ENCODE data around the gene KCNJ6. TPM values are rescaled to one million over a fixed set of nuclear protein-coding genes. Genes with fewer than 3 reads are reported as not detected.
"Not testable (repeated sequence)": the region's sequence is repeated elsewhere in the genome, so short reads cannot be mapped to it uniquely, and the experiment has no call there.

Gene KCNJ6
- total RNA-seq, 1 donor from 2014 or later = 0.12 TPM

DNA sequence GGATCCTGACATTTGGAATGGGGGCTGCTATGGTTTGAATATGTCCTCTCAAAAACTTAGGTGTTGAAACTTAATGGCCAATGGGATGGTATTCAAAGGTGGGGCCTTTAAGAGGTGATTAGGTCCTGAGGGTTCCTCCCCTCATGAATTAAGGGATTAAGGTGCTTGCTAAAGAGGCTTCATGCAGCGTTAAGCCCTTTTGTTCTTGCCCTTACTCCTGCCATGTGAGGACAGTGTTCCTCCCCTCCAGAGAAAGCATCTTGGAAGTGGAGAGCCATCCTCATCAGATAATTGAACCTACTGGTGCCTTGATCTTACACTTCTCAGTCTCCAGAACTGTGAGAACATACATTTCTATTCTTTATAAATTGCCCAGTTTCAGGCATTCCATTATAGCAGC lies 146.6 kb downstream of the KCNJ6 start:
- DNase-seq (ENCODE audit: low spot score) = no peak

DNA sequence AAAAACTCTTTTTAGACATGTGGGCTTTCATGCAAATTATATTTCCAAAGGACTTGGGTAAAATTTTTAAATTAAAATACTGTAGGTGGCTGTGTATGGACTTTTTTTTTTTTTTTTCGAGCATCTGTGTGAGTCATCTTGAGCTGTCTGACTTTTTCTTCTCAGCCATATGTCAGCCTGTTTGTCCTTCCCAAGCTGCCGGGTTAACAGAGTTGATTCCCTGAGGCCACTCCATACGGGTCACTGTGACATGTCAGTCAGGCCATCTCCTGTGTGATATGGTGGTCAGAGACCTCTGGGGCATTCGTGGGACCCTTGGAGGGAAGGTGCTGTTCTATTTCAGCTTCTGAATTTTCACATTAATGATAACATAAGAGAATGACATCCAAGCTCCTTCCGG lies 148.3 kb downstream of the KCNJ6 start:
- DNase-seq (ENCODE audit: low spot score) = no peak

- no peak for DNase-seq (ENCODE audit: low spot score)
These were observed 150.1 kb downstream of the KCNJ6 start for GRCh38 chr21:37766129-37766528.

- no peak for DNase-seq (ENCODE audit: low spot score)
These were observed 150.9 kb downstream of the KCNJ6 start for GRCh38 chr21:37765221-37765900.

DNA sequence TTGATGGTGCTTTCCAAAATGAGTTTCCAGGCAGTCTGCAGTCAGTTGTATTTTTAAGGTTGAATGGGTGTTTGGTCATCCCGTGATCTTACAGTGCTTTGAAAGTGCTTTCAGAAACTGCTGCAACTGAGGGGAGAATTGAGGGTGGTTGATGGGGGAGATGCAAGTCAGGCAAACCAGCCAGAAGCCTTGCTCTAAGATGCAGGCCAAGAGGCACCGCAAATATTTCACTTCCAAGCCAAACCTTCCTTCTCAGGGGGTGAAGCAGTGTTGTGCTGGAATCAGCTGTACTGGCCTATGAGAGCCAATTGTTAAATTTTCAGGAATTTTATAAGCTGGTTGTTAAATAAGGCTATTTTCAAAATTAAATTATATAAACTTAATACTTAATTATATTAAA lies 151.6 kb downstream of the KCNJ6 start:
- DNase-seq (ENCODE audit: low spot score) = no peak

DNA sequence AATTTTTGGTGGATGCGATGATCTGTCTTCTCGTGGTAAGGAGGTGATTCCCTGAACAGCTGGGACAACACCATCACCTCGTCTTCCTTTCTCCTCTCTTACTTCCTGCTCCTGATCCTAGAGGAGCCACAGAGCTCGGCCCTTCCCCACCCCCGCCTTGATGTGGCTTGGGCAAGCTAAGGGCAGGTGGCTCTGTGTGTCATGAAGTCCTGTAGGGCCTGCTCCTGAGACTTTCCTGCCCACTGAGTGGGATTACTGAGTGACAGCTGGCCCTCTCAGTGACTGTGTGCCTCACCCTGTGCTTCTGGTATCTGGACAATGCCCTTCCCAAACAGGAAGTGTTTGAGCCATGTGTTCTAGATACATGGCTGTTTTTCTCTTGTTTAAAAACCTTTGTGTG lies 153.0 kb downstream of the KCNJ6 start:
- no peak for DNase-seq (ENCODE audit: low spot score)

GRCh38 chr21:37762606-37763005 lies 153.7 kb downstream of the KCNJ6 start:
- no peak for DNase-seq (ENCODE audit: low spot score)

GRCh38 chr21:37761406-37761805 lies 154.9 kb downstream of the KCNJ6 start:
- DNase-seq (ENCODE audit: low spot score) = not testable (repeated sequence)

DNA sequence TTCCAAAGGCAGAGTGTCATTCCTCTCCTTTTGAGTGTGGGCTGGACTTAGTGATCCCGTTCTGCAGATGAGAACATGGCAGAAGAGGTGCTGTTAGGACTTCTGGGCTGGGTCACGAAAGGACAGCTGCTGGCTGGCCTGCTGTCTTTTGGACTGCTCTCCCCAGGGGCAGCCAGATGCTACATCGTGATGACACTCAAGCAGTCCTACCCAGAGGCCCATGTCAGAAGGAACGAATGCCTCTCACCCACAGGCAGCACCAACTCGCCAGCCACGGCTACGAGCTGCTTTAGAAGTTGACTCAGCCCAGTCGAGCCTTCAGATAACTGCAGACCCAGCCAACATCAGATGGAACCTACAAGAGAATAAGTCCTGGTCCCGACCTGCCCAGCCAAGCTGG lies 156.5 kb downstream of the KCNJ6 start:
- DNase-seq (ENCODE audit: low spot score) = no peak

- no peak for DNase-seq (ENCODE audit: low spot score)
These were observed 157.3 kb downstream of the KCNJ6 start for GRCh38 chr21:37758982-37759381.

DNA sequence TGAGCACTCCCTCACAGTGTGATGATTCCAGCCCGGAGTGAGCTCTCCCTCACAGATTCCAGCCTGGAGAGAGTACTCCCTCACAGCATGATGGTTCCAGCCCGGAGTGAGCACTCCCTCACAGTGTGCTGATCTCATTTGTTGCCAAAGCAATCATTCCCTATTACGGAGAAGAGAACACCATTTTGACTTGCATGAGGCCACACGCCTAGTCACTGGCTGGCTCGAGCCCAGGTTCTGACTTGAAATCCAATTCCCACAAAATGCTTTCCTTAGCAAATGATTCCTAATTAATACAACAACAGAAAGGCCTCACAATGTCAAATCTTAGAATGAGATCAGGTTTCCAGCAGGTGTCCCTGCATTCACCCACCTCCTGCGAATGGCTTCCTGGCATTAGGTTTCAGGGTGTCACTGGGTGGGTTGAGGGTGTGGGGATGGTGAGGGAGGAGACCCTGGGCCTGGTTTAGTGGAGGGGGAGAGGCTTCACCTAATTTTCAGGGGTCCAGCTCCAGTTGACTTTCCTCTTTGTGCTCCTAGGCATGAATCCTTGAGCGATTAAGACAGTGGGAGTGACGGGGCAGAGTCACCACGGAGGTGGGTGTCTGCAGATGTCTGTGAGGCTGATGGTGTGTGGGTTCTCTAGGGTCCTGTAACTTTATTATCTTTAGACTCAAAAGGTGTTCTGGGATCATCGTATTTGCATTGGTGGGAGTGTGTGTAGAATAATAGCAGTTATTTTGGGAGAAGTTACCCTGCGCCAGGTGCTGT lies 158.5 kb downstream of the KCNJ6 start:
- DNase-seq (ENCODE audit: low spot score) = no peak

- no peak for DNase-seq (ENCODE audit: low spot score)
These were observed 163.1 kb downstream of the KCNJ6 start for GRCh38 chr21:37753122-37753599.

GRCh38 chr21:37751268-37751975 lies 164.8 kb downstream of the KCNJ6 start:
- DNase-seq (ENCODE audit: low spot score) = no peak

DNA sequence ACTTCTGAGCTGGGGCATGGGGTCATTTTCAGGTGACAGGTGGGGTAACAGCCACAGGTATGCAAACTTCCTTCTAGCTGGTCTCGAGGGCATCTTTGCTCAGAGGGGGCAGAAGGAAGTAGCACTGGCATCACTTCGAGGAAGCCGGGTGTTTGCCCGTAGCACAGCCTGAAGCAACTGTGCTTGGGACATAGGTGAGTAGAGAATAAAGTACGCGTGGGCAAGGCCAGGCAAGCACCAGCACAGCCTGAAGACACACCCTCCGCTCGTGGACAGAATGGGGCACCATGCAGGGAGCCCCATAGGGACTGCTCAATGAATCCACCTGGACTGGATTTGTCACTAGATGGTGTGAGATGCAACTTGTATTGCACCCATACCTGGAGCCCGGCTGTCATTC lies 167.1 kb downstream of the KCNJ6 start:
- DNase-seq (ENCODE audit: low spot score) = no peak

DNA sequence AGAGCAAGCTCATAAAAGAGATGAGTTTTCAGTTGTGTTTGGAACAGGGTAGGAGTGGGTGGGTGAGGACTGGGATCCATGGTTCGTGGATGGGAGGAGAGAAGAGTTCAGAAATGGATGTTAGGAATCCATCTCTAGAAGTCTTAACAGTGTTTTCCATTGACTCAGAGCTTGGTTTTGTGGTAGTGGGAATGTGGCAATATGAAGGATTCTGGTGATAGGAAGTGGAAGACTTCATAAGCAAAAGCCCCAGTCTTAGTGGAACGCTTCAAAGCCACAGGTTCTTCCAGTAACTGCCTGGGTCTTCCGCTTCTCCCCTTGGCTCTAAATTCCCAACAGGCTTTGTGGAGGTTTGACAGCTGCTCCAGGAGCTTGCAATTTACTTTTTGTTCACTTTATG lies 167.9 kb downstream of the KCNJ6 start:
- DNase-seq (ENCODE audit: low spot score) = no peak

DNA sequence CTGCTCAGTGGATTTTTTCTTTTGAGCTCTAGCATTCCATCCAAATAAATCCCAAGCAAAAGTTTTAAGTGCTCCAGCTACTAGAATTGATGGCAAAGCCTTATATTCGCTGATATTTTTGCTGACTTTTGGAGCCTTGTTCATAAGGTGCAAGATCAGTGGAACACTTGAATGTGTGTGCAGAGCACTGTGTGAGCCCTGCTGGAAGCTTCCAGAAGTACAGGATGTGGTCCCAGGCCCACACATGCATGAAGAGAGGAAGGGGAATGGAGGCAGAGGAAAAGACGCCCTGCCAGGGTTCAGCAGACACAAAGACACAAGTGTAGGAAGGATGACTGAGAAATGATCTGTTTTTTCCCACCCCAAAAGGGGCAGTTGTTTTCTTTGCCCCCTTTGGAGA lies 169.4 kb downstream of the KCNJ6 start:
- DNase-seq (ENCODE audit: low spot score) = no peak

DNA sequence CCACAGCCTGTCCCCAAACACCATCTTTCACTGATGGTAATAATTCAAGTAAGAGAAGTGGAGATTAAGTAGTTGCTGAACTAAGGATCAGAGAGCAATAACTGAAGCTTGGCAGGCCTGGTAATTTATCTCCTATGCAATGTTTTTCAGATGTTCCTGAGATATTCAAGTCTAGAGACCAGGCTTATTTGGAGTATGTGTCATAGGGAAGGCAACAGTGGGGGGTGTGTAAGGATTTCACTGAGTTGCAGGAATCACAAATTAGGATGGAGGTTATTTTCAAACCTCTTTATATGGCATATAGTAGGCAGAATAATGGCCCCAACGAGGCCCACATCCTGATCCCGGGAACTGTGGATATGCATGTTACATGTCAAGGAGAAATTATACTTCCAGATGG lies 171.7 kb downstream of the KCNJ6 start:
- no peak for DNase-seq (ENCODE audit: low spot score)

DNA sequence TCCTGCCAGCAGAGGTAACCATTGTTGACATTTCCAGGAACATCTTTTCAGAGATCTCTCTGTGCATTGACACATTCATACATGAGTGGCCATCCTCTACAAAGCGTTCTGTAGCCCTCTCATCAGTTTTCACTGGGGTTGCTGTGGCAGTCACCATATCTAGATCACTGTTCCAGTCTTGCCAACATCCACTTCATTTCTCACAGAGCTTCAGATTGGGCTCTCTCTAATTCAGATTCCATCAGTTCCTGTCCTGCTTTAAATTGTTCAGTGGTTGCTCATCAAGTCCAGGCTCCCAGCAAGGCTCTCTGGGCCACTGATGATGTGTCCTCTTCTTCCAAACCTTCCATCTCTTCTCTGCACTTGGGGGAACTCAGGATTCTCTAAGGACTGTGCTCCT lies 173.7 kb downstream of the KCNJ6 start:
- no peak for DNase-seq (ENCODE audit: low spot score)

DNA sequence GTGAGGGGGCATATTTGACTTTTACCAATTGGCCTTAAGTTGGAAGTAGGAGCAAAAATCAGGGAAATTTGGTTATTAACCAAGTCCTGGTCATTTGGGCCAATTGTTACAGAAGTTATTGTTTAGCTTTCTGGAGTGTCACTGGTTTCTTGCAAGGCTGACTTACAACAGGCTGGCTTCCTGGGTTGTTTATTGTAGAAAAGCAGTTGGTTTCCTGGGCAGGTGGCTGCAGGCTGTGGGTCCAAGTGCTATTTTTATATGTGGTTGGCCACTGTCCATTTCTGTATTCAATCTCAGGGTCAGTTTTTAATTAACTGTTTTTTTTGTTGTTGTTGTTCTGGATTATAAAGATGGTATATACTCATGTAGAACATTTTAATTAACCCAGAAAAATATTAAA lies 174.1 kb downstream of the KCNJ6 start:
- DNase-seq (ENCODE audit: low spot score) = no peak

GRCh38 chr21:37737996-37738395 lies 178.3 kb downstream of the KCNJ6 start:
- DNase-seq (ENCODE audit: low spot score) = no peak

- DNase-seq (ENCODE audit: low spot score) = no peak
These were observed 178.8 kb downstream of the KCNJ6 start for GRCh38 chr21:37737507-37737906.

- DNase-seq (ENCODE audit: low spot score) = no peak
These were observed 181.4 kb downstream of the KCNJ6 start for GRCh38 chr21:37734846-37735245.

DNA sequence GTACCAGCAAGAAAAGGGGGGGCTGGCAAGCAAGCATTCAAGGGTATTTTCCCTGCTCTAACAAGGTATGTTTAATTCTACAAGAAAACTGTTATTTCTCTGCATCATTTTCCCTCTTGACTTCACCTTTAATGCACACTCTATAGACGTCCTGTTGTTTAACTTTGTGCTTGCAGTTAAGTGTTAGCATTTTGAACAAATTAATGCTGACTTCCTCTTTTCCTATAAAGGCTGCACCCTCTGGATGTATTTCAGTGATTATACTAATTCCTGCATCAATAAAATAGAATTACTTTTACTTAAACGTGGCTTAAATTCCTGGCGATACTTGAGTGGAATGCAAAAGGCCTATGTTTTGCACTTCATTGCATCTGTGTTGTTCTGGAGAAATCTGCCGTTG lies 183.3 kb downstream of the KCNJ6 start:
- DNase-seq (ENCODE audit: low spot score) = no peak

Data from mucosa of gallbladder (tissue), 1 donor.